ENCODE measurements around the gene PLEKHF1. TPM values are rescaled to one million over a fixed set of nuclear protein-coding genes. Genes with fewer than 3 reads are reported as not detected.
A peak's percentile ranks its signal among the peaks of the same experiment; 100 is the strongest.

The PLEKHF1 gene
- total RNA-seq, 4 donors from 2014 or later: 13.1 to 18.1 (median 17.2) TPM

- DNase-seq (ENCODE audit: low spot score in 2 of 2): peak in 1 of 2 donors; percentile 4
- TF ChIP-seq CTCF (IDR thresholded peaks at IDR 0.05) (no peak), POLR2A (IDR thresholded peaks at IDR 0.05) (no peak)
- no peak overlapping the region for H3K4me3 ChIP-seq (ENCODE audit: low read depth, poor library complexity, severe bottlenecking)
- intact Hi-C loops (cut with DNase I; ENCODE audit: low total_unique reads): no loop called here
- 86 to 87% methylated on average over 5 of the region's 5 CpGs for WGBS, 2 donors
Measured at GRCh38 chr19:29658221-29658991, 6.9 kb upstream of the PLEKHF1 start.

- intact Hi-C loops (cut with DNase I; ENCODE audit: low total_unique reads): no loop called here
- WGBS, 2 donors: 69 to 77% methylated on average over 10 of the region's 10 CpGs
- no peak for DNase-seq (ENCODE audit: low spot score in 2 of 2)
- H3K4me3 ChIP-seq (ENCODE audit: low read depth, poor library complexity, severe bottlenecking): no peak overlapping the region
- TF ChIP-seq CTCF (IDR thresholded peaks at IDR 0.05): no peak
Measured at GRCh38 chr19:29660835-29661234, 4.4 kb upstream of the PLEKHF1 start.

GRCh38 chr19:29662278-29662603 is 3.0 kb upstream of the PLEKHF1 start:
- no peak overlapping the region for H3K4me3 ChIP-seq (ENCODE audit: low read depth, poor library complexity, severe bottlenecking)

GRCh38 chr19:29662604-29663404 is 2.5 kb upstream of the PLEKHF1 start:
- TF ChIP-seq CTCF (IDR thresholded peaks at IDR 0.05): no peak
- TF ChIP-seq POLR2A (IDR thresholded peaks at IDR 0.05): no peak
- peak; percentile 72 to 94 for DNase-seq (ENCODE audit: low spot score in 2 of 2)
- intact Hi-C loops (cut with DNase I; ENCODE audit: low total_unique reads): no loop called here
- no peak overlapping the region for H3K4me3 ChIP-seq (ENCODE audit: low read depth, poor library complexity, severe bottlenecking)
- WGBS, 2 donors: 12 to 30% methylated on average over 17 of the region's 17 CpGs

More at GRCh38 chr19:29662278-29662603, 3.0 kb upstream of the PLEKHF1 start:
- no peak for DNase-seq (ENCODE audit: low spot score in 2 of 2)
- WGBS, 2 donors: 12 to 18% methylated on average over 1 of the region's 1 CpG
- intact Hi-C loops (cut with DNase I; ENCODE audit: low total_unique reads): no loop called here
- no peak for TF ChIP-seq CTCF (IDR thresholded peaks at IDR 0.05)
- no peak for TF ChIP-seq POLR2A (IDR thresholded peaks at IDR 0.05)

GRCh38 chr19:29663861-29664752 is 1.2 kb upstream of the PLEKHF1 start:
- H3K4me3 ChIP-seq (ENCODE audit: low read depth, poor library complexity, severe bottlenecking): no peak overlapping the region
- TF ChIP-seq POLR2A (IDR thresholded peaks at IDR 0.05): no peak
- no peak for TF ChIP-seq CTCF (IDR thresholded peaks at IDR 0.05)
- 35 to 44% methylated on average over 12 to 19 of the region's 19 CpGs for WGBS, 2 donors
- peak in 1 of 2 donors; percentile 86 for DNase-seq (ENCODE audit: low spot score in 2 of 2)
- intact Hi-C loops (cut with DNase I; ENCODE audit: low total_unique reads): no loop called here

Measured in lower leg skin (tissue), 4 donors.